NCI-H446 treated with DMSO at 0.1 percent for 48 hours (cell line): ENCODE data around the gene LRRC25.

Experiments
- DNase-seq: peaks from one replicate; lab custom pipeline; 2025; lab: John Stamatoyannopoulos, UW

LRRC25 gene

DNA sequence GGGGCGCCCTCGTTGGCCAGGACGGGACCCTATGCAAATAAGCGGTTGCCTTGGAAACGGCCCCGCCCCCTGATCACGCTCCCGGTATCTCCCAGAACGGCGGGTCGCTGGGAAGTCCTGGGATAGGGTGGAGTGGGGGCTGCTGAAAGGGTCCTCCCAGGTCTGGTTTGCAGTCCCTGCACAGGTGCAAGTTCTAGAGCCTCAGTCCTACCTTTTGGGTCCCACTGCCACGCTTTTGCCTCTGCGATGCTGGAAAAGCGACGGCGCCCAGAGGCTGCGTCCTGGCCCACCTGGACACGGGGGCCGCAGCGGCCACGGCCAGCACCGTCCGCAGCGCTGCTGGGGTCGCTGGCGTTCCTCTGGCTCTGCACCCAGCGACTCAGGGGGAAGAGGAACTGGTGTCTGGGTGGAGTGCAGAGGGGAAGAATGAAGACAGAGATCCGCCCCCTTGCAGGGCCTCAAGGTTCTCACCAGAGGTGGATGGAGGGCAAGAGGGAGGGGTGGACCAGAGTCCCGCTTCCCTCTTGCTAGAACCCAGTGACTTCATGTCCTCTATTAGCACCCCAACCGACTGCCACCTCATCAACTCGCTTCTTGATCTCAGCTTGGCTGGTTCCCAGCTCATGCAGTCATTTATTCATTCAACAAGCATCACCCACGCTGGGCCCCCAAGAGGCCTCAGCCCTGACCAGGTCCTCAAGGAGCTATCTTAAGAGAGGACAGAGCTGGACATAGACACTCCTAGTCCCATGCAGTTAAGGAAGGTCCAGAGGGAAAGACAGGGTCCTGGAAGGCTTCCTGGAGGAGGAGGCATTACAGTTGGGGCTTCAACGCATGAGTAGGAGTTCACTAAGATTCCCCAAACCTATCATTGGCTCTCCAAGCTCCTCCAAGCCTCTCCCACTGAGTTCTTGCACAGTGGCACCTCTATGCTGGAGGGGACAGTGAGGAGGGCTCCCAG is at the start of gene LRRC25:
LRRC25 (minus strand) TSS at position 381 of the 961 bp plus-strand sequence. CDS start 659 bp downstream, outside the sequence.
- no peak for DNase-seq

DNA sequence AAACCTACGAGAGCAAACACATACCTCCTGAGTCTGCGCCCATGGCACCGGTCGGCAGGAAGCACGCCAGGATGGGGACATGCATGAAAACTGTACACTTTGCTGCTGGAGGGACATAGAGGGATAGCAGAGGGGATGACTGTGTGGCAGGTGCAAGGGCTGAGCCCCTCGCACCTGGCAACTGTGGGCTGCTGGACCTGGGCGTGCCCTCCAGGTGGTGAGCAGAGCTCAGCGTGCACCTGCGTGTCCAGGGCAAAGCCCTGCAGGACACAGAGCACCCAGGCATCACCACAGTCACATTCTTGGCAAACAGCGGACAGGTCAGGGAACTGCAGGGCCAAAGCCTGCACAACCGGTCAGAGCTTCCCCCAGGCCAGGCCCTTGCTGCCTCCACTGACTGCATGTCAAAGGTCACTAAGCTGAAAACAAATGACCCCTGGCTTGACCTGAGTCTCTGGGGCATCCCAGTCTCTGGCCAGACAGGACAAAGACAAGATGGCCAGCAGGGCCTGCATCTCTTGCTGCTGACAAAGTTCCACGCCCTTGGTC is 49.5 kb upstream of the LRRC25 start:
- DNase-seq: no peak

DNA sequence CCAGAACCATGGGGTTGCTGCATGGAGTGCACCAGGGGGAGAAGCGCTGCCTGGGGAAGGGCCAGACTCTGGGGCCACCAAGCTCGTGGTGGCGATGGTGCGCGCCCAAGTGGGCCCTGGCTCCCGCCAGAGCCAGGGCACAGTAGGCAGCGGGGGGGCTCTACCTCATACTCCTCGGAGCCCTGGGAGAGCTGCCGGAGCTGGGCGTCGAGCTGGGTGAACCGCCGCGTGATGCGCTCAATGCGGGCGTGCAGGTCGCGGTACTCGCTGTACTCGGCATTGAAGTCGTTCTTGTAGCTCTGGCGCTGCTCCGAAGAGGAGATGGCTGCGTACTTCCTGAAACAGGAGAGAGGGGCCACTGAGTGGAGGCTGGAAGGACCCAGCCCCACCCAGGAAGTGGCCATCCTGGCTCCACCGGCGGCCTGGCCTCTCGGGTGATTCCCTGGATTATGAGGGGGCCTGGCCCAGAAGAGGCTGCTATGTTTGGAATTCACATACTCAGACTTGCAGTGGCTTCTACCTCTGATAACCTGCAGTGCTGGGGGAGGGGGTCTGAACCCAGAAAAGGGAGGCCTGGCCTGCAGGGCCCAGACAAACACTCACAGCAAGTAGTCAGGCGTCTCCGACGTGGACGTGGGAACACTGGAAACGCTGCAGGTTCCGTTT is 48.9 kb upstream of the LRRC25 start:
- no peak for DNase-seq

DNA sequence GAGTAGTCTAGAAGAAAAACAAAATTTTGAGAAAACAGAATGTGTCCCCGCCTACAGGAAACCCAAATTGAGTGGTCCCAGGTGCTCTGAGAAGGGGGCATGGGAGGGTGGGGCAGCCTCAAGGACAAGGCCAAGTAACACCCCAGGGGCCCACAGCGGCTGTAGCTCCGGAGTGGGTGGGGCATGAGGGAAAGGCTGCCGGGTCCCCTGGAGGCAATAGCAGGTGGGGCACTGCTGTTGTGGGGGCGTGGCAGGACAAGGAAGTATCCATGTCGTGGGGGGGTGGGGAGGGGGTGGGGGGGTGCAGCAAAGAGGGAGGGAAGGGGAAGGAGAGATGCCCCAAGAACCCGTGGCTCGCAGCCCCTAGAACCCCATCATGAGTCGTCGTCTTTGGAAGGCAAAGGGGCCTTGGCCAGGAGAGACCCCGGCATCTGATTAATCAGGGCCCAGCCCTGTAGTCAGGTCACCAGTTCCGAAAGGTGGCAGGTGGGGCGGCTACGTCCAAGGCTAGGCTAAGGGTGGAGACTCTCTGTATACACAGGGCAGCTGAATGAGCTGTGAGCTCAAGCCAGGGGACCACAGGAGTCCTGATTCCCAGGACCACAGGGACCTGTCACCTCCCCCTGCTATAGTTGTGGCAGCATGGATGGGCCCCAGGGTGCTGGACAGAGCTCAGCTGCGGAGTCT is 48.0 kb upstream of the LRRC25 start:
- DNase-seq: no peak

DNA sequence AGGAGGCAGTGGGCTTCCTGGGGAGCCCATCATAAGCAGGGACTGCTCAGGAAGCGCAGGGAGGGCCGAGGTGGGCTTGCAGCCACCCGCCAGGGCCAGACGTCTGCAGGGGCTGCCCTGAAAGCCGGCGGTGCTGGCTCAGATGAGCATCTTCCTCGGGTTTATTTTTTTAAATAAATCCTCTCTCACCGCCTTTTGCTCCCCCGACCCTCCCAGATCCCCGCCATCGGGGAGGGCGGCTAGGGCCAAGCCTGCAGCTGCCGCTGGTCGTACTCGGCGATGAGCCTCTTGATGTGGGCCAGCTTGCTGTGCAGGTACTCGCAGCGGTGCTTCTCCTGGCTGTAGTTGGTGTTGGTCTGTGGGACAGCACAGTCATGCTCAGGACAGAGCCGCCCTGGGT is 47.1 kb upstream of the LRRC25 start:
- no peak for DNase-seq

DNA sequence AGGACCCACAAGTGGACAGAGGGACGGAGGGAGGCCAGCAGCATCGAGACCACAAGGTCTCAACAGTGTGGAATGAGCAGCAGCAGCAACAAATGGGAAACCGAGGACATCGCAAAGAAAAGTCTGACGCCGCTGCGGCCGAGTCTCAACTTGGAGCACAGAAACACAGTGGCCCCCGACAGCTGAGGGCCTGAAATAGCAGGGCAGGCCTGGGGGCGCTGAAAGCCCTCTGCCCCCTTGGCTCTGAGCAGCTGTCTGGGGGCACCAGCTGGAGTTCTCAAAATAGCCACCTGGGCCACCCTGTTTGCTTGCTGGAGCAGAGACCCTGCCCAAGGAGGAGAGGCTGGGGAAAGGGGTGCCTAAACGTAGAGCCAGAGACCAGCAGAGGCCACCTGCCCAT is 46.4 kb upstream of the LRRC25 start:
- no peak for DNase-seq

DNA sequence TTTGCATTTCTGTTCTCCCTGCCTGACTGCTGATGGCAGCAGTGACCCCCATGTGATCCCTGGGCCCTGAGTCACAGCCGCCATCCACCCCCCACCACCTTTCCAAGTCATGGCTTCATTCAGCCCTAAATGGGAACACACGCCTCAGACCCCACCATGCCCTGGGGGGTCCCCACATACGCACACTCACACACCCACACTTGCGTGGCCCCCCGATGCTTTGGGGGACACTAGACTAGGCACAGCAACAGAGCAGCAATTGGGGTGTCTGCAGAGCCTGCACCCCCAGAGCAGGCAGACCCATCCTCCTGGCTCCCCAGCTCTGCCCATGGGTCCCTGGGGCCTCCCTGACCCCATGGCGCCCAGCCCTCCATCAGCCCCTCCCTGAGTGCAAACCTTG is 46.0 kb upstream of the LRRC25 start:
- DNase-seq: no peak

DNA sequence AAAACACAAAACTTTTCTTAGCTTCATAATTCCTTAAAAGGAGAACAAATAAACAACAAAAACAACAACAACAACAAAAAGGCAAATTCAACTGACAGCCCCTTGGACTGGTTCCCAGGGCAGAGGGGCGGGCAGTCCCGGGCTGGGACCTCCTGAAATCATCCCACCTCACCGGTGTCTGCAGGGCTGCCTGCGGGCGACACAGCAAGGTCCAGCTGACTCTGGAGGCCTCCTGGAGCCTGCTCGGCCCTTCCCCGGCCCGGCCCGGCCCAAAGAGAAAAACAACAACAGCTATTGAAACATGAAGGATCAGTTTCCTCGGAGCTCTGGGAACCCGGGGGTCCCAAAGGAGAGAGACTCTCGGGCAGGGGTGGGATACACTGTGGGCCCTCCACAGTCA is 45.5 kb upstream of the LRRC25 start:
- no peak for DNase-seq

DNA sequence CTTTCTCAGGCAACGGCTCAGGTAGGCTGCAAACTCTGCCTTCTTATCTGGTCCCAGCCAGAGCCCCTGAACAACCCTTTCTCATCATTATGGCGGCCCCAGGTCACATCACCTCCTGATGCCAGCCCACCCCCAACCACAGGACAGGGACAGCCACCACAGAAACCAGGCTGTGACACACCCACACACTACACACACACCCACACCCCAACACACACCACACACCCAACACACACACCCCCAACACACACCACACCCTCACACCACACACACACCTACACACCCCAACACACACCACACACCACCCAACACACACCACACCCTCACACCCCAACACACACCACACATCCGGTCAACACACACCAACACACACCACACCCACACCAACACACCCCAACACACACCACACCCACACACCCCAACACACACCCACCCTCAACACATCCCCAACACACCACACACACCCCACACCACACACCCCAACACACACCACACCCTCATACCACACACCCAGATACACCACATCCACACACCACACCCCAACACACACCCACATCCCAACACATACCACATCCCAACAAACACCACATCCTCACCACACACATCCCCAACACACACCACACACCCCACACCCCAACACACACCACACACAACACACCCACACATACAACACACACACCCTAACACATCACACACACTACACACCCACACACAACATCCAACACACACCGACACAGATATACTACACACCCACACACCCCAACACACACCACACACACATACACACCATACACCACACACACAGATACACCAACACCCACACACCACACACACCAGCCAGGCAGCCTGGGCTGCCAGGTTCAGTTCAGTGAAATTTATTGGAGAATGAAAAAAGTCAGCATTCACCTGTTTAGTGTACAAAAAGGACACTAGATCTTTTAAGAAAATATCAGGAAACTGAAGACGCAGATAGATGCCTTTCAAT is 44.7 kb upstream of the LRRC25 start:
- no peak for DNase-seq

DNA sequence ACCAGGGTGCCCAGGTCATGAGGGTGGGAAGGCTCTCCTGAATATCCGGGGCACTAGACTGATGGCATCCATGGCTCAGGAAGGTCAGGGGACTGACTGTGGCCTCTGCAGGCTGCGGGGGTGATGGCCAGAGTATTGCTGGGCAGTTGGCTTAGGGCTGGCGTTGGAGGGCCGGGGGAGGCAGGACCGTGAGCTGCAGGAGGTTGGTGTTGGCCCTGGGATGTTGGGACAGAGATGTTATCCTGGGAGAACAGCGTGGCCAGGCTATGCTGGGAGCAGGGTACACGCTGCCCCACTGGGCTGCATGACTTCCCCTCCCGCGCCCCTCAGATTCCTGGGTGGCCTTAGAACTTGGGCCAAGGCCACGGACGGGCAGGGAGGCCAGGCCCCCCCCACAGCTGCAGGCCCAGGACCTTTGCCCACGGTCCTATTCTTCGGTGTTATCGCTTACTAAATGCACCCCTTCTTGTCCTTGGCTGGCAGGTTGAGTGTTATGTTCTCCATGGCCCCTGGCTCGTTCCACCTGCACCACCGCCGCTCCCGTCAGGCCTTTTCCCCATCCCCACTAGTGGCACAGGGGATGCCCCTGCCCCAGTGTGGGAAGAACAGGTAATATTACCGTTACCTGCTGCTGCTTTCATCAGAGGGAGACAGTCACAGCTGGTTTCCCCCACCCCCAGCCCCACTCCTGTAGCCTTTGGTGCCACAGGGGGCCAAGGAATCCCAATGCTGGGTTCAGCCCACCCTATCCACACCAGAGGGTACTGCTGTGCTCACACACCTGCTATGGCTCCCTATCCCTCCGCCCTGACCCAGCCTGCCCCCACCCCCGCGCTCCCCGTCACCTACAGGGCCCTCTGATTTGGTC is 43.7 kb upstream of the LRRC25 start:
- DNase-seq: no peak

DNA sequence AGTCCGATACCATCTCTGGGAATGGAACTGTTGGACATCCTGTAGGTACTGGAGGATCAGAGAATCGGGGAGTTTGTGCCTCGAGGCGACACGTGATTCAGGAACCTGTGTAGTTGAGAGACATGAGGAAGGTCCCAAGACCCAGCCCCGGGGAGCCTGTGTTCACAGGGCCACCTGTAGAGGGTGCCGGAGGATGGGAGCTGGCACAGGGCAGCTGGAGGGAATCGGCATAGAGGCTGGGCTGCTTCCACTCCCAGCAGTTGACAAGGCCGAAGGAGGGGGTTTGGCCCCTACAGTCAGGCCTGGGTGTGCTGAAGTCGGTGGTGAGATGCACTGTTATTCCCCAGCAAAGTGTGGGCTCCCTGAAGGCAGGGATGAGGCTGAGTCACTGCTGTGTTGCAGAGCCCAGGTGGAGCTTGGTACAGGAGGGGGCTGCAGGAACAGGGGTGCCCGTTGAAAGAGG is 43.0 kb upstream of the LRRC25 start:
- no peak for DNase-seq

DNA sequence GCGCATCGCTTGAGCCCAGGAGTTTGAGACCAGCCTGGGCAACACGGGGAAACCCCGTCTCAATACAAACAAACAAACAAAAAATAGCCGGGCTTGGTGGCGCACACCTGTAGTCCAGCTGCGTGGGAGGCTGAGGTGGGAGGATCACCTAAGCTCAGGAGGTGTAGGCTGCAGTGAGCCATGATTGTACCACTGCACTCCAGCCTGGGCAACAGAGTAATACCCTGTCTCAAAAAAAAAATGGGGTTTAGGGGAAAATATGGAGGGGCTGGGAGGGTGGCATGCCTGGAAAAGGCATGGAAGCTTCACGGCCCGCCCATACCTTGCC is 42.5 kb upstream of the LRRC25 start:
- DNase-seq: no peak

DNA sequence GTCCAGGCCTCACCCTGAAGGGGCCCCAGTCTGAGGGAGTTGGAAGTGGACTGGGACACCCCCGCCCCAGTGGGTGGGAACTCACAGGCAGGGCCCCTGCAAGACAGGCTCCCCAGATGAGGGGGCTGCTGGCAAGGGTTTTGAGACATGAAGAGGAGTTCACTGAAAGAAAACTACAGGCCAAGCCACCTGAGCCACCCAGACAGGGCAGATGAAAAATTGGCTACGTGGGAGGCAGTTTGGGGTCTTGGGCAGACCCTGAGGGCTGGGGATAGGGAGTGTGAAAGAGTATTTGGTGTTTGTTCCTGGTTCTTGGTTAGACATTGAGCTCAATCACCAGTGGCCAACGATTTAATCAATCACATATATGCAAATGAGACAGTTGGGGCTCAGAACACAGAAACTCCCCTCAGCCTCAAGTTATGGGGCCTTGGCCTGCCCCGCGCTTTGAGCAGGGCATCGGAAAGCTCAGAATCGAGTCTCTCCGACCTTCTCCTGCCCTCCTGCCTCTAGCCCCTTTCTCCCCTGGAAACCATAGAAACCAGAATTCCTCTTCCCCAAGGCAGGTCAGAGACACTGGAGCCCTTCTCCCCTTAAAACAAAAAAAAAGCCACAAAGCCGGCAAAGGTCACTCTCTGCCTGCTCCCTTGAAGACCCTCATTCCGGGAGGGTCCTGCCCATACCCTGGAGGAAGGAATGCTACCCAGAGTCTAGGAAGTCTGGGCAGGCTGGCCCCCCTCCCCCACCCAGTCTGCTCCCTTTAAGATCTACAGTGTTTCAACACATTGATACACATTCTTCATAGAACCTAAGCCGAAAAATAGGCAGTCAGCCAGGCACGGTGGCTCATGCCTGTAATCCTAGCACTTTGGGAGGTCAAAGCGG is 41.8 kb upstream of the LRRC25 start:
- no peak for DNase-seq

DNA sequence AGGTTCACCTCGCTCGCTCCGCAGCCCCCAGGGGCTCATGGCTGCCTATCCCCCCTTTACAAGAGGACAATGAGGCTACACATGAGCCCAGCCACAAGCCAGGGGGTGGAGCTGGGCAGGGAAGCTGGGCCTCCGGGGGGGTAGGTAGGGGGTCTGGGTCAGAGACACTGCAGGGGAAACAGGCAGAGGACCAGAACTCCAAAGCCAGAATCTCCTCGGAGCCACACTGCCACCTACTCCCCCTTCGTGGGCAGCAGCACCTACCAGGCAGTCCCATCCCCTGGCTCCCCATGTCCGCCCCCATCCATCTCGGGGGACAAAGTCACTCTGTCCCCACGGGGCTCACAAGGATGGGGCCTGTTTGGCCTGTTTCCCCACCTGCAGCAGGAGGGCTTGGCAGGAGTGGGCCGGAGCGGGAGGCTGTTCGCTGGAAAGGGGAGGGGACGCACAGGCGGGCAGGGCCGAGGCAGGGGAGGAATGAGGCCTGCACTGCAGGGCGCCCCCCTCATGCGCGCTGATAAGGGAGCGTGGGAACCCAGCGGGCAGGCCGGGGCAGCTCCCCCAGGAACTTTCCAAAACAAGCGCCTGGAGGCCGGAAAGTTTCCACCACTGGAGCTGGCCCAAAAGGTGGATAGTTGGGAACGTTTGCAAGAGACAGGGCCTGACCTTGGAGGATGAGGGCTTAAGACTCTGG is 41.1 kb upstream of the LRRC25 start:
- DNase-seq: no peak

DNA sequence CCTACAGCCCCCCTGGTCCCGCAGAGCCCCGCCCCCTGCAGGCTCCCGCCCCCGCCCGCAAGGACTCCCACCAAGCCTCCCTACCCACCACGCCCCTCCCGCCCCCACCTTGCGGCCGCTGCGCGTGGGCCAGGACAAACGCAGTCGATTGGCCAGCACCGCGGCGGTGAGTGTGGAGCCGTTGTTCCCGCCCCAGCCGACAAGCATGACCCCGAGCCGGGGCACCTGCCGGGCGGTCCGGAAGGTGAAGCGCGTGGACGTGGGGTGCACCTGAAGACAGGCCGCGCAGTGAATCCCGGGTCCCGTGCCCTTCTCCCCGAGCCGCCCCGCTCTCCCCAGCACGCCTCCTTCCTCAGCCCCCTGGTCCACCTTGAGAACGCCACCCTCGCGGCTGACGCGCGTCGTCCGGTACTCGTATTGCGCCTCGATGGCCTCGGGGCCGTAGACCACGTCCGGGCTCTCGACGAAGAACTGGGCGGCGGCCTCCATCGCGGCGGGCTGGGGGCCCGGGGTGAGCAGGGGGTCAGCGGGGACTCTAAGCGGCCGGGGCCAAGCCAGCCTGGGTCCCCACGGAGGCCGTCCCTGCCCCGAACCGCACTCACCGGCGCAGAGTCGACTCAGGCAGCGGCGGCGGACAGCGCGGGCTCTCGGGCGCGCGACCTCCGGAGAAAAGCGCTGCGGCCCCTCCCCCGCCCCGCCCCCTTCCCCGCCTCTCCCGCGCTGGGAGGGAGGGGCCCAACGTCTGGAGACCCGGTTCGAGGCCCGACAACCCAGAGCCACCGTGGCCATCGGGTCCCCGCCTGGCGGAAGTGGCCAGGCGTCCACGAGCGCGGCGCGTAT is 40.3 kb upstream of the LRRC25 start, which contains the start of gene ISYNA1:
ISYNA1 (minus strand) TSS at position 643 of the 840 bp plus-strand sequence; CDS start at position 489, 154 bp downstream.
- no peak for DNase-seq

DNA sequence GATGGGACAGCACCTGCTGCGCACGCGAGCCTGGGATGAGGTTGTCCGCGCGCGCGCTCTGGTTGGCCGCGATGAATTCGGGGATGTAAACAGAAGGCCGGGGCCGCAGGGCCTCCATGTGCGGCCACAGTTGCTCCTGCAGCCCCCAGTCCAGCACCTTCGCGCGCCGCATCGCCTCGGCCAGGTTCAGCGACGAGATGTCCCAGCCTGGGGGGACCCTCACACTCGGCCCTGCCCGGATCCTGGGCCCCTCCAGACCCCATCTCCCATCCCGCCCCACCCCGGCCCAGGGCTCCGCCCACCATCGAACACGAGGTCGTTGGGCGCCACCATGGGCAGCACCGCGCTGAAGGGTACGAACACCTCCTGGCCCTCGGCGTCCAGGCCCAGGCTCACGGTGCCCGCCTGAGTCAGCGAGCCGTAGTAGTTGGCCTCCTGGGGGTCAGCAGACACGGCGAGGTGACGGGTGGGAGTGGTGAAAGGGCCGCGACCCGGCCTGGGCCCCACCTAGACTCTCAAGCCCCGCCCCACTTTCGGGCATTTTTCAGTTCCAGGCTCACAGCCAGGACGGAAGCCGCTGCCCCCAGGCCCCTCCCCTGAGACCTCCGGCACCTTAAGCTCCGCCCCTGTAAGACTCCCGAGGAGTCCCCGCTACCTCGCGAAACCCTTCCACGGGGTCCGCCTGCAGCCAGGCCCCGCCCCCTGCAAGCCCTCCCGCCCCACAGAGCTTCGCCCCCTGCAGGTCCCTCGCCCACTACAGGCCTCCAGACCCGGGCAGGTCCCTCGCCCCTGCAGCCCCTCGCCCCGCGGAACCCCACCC is 39.5 kb upstream of the LRRC25 start:
- DNase-seq: peak; percentile 22
